Testis (tissue), 3 donors: ENCODE measurements around the gene PLET1. TPM values are rescaled to one million over a fixed set of nuclear protein-coding genes. Genes with fewer than 3 reads are reported as not detected.
"Not testable (repeated sequence)": the region's sequence is repeated elsewhere in the genome, so short reads cannot be mapped to it uniquely, and the experiment has no call there.

Source experiments
- DNase-seq: peaks from one replicate; pipeline ENCODE4 v3.0.0-alpha.2; 2019
- H3K27ac ChIP-seq, 2 donors: fragments of 200-600 bp; sonication (generic); one replicate each; pipeline ENCODE4 v1.5.1; 2019
- H3K27me3 ChIP-seq: fragments of 200-600 bp; sonication (generic); one replicate; pipeline ENCODE4 v1.5.1; 2019
- H3K36me3 ChIP-seq: fragments of 200-600 bp; sonication (generic); one replicate; pipeline ENCODE4 v1.5.1; 2017; ENCODE audit warnings: low read depth; ENCODE audit errors: missing control alignments
- H3K4me1 ChIP-seq: fragments of 200-600 bp; sonication (generic); one replicate; pipeline ENCODE4 v1.5.1; 2019
- H3K4me3 ChIP-seq, 2 donors: fragments of 200-600 bp; sonication (generic); one replicate each; pipeline ENCODE4 v1.5.1; 2017 to 2019
- H3K9me3 ChIP-seq: fragments of 200-600 bp; sonication (generic); one replicate; pipeline ENCODE4 v1.5.1; 2017
- POLR2A ChIP-seq: fragments of 450-650 bp; IDR thresholded peaks from one replicate; pipeline ENCODE4 v1.6.1; 2017; ENCODE audit warnings: antibody characterized with exemption, mild to moderate bottlenecking, moderate library complexity
- WGBS, 2 donors: methylation state at CpG; one replicate each; pipeline ENCODE4 v1.1.5; 2018; 5-methylcytosine and 5-hydroxymethylcytosine counted together
- intact Hi-C: fragments of 100-400 bp; cut with DNase I; formaldehyde crosslinking; loops from one replicate; pipeline ENCODE4 v1.15.1; 2023; ENCODE audit warnings: low total_unique reads
- polyA plus RNA-seq: library from polyadenylated mRNA; stranded (reverse); fragments of 350-450 nt; fragmentation: Illumina TruSeq; extraction: RNeasy Lipid Tissue Mini Kit (QIAGEN cat#74804); gene quantifications from one replicate; pipeline ENCODE4 v1.2.3, GENCODE V29; 2014; ENCODE audit warnings: low read depth, low replicate concordance; ENCODE audit not compliant: insufficient read depth
- small RNA-seq, 2 donors: library from RNA; depleted of rRNA; stranded (forward); fragments of <200 nt; gene quantifications; one replicate each; pipeline ENCODE3, GENCODE V24; 2016
- total RNA-seq, 2 donors: library from RNA; depleted of rRNA; stranded (reverse); fragments of >200 nt; gene quantifications; one replicate each; pipeline ENCODE4 v1.2.3, GENCODE V29; 2016
- TF ChIP-seq, protein P1 (sequence below), 3 experiments: fragments of 450-650 bp in 2 of 3; fragments of 200-600 bp in 1 of 3; sonication (generic) in 1 of 3; IDR thresholded peaks; one replicate each; pipeline ENCODE4 v1.5.1; 2016 to 2019; ENCODE audit warnings: antibody characterized with exemption in 3 of 3, mild to moderate bottlenecking in 2 of 3, moderate library complexity in 1 of 3

PLET1 gene
- total and polyA plus RNA-seq, 3 donors from 2014 or later = not detected

- TF ChIP-seq, protein P1, sequence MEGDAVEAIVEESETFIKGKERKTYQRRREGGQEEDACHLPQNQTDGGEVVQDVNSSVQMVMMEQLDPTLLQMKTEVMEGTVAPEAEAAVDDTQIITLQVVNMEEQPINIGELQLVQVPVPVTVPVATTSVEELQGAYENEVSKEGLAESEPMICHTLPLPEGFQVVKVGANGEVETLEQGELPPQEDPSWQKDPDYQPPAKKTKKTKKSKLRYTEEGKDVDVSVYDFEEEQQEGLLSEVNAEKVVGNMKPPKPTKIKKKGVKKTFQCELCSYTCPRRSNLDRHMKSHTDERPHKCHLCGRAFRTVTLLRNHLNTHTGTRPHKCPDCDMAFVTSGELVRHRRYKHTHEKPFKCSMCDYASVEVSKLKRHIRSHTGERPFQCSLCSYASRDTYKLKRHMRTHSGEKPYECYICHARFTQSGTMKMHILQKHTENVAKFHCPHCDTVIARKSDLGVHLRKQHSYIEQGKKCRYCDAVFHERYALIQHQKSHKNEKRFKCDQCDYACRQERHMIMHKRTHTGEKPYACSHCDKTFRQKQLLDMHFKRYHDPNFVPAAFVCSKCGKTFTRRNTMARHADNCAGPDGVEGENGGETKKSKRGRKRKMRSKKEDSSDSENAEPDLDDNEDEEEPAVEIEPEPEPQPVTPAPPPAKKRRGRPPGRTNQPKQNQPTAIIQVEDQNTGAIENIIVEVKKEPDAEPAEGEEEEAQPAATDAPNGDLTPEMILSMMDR (IDR thresholded peaks at IDR 0.05) = no peak
- TF ChIP-seq POLR2A = no peak
- intact Hi-C loops = no loop called here
- Histone ChIP-seq H3K9me3 (no peaks in the 10 kb centered on the region), H3K36me3 (no peaks in the 10 kb centered on the region), H3K27ac (no peak overlapping the region), H3K4me1 (no peaks in the 10 kb centered on the region), H3K27me3 (no peaks in the 10 kb centered on the region), H3K4me3 (no peak overlapping the region)
- WGBS, 2 donors = 79 to 97% methylated on average over 1 of the region's 1 CpG
- no peak for DNase-seq
These were observed 49.8 kb downstream of the PLET1 start for GRCh38 chr11:112210890-112211289.

DNA sequence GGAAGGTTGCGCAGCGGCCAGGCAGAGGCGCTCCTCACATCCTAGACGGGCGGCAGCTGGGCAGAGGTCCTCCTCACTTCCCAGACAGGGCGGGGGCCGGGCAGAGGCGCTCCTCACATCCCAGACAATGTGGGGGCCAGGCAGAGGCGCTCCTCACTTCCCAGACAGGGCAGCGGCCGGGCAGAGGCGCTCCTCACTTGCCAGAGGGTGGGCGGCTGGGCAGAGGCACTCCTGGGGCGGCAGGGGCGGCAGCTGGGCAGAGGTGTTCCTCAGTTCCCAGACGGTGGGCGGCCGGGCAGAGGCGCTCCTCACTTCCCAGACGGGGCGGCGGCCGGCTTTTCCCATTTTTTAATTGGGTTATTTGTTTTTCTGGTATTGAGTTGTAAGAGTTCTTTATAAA, 54.6 kb downstream of the PLET1 start:
- Histone ChIP-seq H3K9me3 (no peaks in the 10 kb centered on the region), H3K4me3 (no peak overlapping the region), H3K36me3 (no peaks in the 10 kb centered on the region), H3K27me3 (no peaks in the 10 kb centered on the region), H3K27ac (no peak overlapping the region), H3K4me1 (no peaks in the 10 kb centered on the region)
- 92 to 98% methylated on average over 13 to 23 of the region's 23 CpGs for WGBS, 2 donors
- no peak for DNase-seq
- intact Hi-C loops = no loop called here
- no peak for TF ChIP-seq POLR2A
- TF ChIP-seq, protein P1 (IDR thresholded peaks at IDR 0.05) = no peak

GRCh38 chr11:112200252-112200651, 60.4 kb downstream of the PLET1 start:
- 44 to 48% methylated on average over 2 of the region's 2 CpGs for WGBS, 2 donors
- no peaks in the 10 kb centered on the region for H3K4me1 ChIP-seq
- H3K27ac ChIP-seq = no peak overlapping the region
- H3K9me3 ChIP-seq = no peaks in the 10 kb centered on the region
- intact Hi-C loops = no loop called here
- H3K4me3 ChIP-seq = no peak overlapping the region
- TF ChIP-seq, protein P1 (IDR thresholded peaks at IDR 0.05) = no peak
- no peak for TF ChIP-seq POLR2A
- no peak for DNase-seq
- no peaks in the 10 kb centered on the region for H3K36me3 ChIP-seq
- H3K27me3 ChIP-seq = no peaks in the 10 kb centered on the region

GRCh38 chr11:112199101-112199500, 61.6 kb downstream of the PLET1 start:
- intact Hi-C loops, H3K36me3 ChIP-seq: not testable (repeated sequence)
- WGBS, 2 donors = 82 to 87% methylated on average over 4 of the region's 4 CpGs

More at GRCh38 chr11:112199101-112199500, 61.6 kb downstream of the PLET1 start:
- not testable (repeated sequence) for H3K9me3 ChIP-seq, H3K4me3 ChIP-seq, H3K27me3 ChIP-seq, H3K4me1 ChIP-seq, DNase-seq, H3K27ac ChIP-seq

Small RNAs within 50 kb of the gene (small RNA-seq; reads per million reads assigned to genes)
- gene MRPS36P4 = 0 reads per million in 2 donors

Other genes starting within 250 kb of the PLET1 start
- gene DLAT, start 235.5 kb downstream of the PLET1 start, total RNA-seq = 10 to 100 TPM; 20.9 to 21.9 TPM
- gene DLAT, start 235.5 kb downstream of the PLET1 start, polyA plus RNA-seq = 23.2 TPM
- gene PIH1D2, start 186.8 kb downstream of the PLET1 start, total RNA-seq = 10 to 100 TPM; 31.2 to 59.5 TPM
- 97.8 TPM for gene PIH1D2, start 186.8 kb downstream of the PLET1 start, polyA plus RNA-seq
- 10 to 100 TPM; 14.8 to 20.8 TPM for gene NKAPD1, start 186.6 kb downstream of the PLET1 start, total RNA-seq
- gene NKAPD1, start 186.6 kb downstream of the PLET1 start, polyA plus RNA-seq = 18.7 TPM
- 10 to 100 TPM; 50.9 to 61.3 TPM for gene TIMM8B, start 174.1 kb downstream of the PLET1 start, total RNA-seq
- 72.4 TPM for gene TIMM8B, start 174.1 kb downstream of the PLET1 start, polyA plus RNA-seq
- 10 to 100 TPM; 48.7 to 60.5 TPM for gene SDHD, start 174.0 kb downstream of the PLET1 start, total RNA-seq
- gene SDHD, start 174.0 kb downstream of the PLET1 start, polyA plus RNA-seq = 75.9 TPM
- 1 to 10 TPM; 4.7 to 7.9 TPM for gene IL18, start 96.8 kb downstream of the PLET1 start, total RNA-seq
- gene IL18, start 96.8 kb downstream of the PLET1 start, polyA plus RNA-seq = 7.4 TPM
- 10 to 100 TPM in 1 of 2 donors, 1 to 10 TPM in 1; 6.3 to 11.6 TPM for gene TEX12, start 93.5 kb downstream of the PLET1 start, total RNA-seq
- gene TEX12, start 93.5 kb downstream of the PLET1 start, polyA plus RNA-seq = 21.8 TPM
- gene BCO2, start 85.3 kb downstream of the PLET1 start, total RNA-seq = 10 to 100 TPM; 10.4 to 11.0 TPM
- 10.2 TPM for gene BCO2, start 85.3 kb downstream of the PLET1 start, polyA plus RNA-seq
- 10 to 100 TPM; 30.1 to 33.9 TPM for gene PTS, start 34.4 kb downstream of the PLET1 start, total RNA-seq
- 28.0 TPM for gene PTS, start 34.4 kb downstream of the PLET1 start, polyA plus RNA-seq